GM12878 (cell line): ENCODE results near the gene C1orf21. TPM values are rescaled to one million over a fixed set of nuclear protein-coding genes. Genes with fewer than 3 reads are reported as not detected.

Experiments
- ATAC-seq: fragments of 200-7000 bp; cut with Tn5 transposase; 3 replicates; pipeline ENCODE4 v1.9.1; 2020; ENCODE audit warnings: mild to moderate bottlenecking, moderate library complexity
- BruUV-seq: library from RNA; stranded (reverse); fragments of 400-500 nt; replicated peaks from 2 replicates; lab custom pipeline; 2021; lab: Mats Ljungman, UMichigan
- CTCF ChIA-PET: fragments of 300-600 bp; sonication (Branson Sonifier 250); formaldehyde crosslinking; extraction: SDS; loops from one replicate; lab custom pipeline; 2021; ENCODE audit warnings: inconsistent platforms; lab: Yijun Ruan, JAX
- POLR2A ChIA-PET: fragments of 350-600 bp; formaldehyde crosslinking; extraction: SDS; loops from one replicate; lab custom pipeline; 2021; ENCODE audit warnings: inconsistent platforms; lab: Charles Lee
- RAD21 ChIA-PET: fragments of 300-600 bp; sonication (Branson Sonifier 250); formaldehyde crosslinking; loops from one replicate; lab custom pipeline; 2023; ENCODE audit warnings: antibody characterized with exemption; ENCODE audit not compliant: unreplicated experiment; lab: Charles Lee
- SMC1A ChIA-PET: fragments of 300-600 bp; sonication (Branson Sonifier 250); formaldehyde crosslinking; loops from one replicate; lab custom pipeline; 2023; ENCODE audit not compliant: unreplicated experiment, uncharacterized antibody; lab: Charles Lee
- DNase-seq: peaks from one replicate; pipeline ENCODE4 v3.0.0-alpha.2; 2011; ENCODE audit warnings: low read depth, low spot score
- FAIRE-seq: peaks from 3 replicates; lab custom pipeline; 2011; peaks lifted over from hg19 to GRCh38; lab: Jason Lieb, UNC
- H2AFZ ChIP-seq: 2 replicates; pipeline ENCODE4 v1.6.0; 2011; ENCODE audit warnings: low read depth, low read length, control low read depth; ENCODE audit not compliant: control insufficient read depth
- H3K27ac ChIP-seq: 2 replicates; pipeline ENCODE4 v1.5.1; 2011; ENCODE audit warnings: control low read depth; ENCODE audit not compliant: control insufficient read depth, insufficient read depth
- H3K27me3 ChIP-seq, 2 experiments: replicated peaks in 1 of 2; 2 replicates each; pipeline versions ENCODE4 v1.6.0 to v1.6.1; 2011; ENCODE audit warnings: low read length in 1 of 2; ENCODE audit not compliant: control insufficient read depth in 2 of 2, insufficient read depth in 2 of 2
- H3K36me3 ChIP-seq, 2 experiments: 2 replicates each; pipeline ENCODE4 v1.5.1; 2011; ENCODE audit warnings: low read length in 1 of 2; ENCODE audit not compliant: control insufficient read depth in 2 of 2, insufficient read depth in 2 of 2
- H3K4me1 ChIP-seq: 2 replicates; pipeline ENCODE4 v1.6.1; 2011; ENCODE audit warnings: mild to moderate bottlenecking, low read length, moderate library complexity, mixed read lengths; ENCODE audit not compliant: control insufficient read depth, insufficient read depth
- H3K4me2 ChIP-seq: 2 replicates; pipeline ENCODE4 v1.6.0; 2011; ENCODE audit warnings: control low read depth; ENCODE audit not compliant: control insufficient read depth, insufficient read depth
- H3K4me3 ChIP-seq: fragments of 200-600 bp; sonication (generic); 2 replicates; pipeline ENCODE4 v1.5.1; 2016
- H3K79me2 ChIP-seq: 2 replicates; pipeline ENCODE4 v1.6.0; 2011; ENCODE audit warnings: low read length; ENCODE audit not compliant: control insufficient read depth, insufficient read depth
- H3K9ac ChIP-seq: 2 replicates; pipeline ENCODE4 v1.8.0; 2011; ENCODE audit warnings: low read length, control low read depth, mixed read lengths; ENCODE audit not compliant: control insufficient read depth, insufficient read depth
- H3K9me3 ChIP-seq: replicated peaks from 3 replicates; pipeline ENCODE4 v1.5.1; 2011; ENCODE audit warnings: mild to moderate bottlenecking, low read length; ENCODE audit not compliant: control insufficient read depth, insufficient read depth
- H4K20me1 ChIP-seq: 2 replicates; pipeline ENCODE4 v1.6.0; 2011; ENCODE audit not compliant: control insufficient read depth, insufficient read depth
- BCL11A ChIP-seq: IDR thresholded peaks from 2 replicates; pipeline ENCODE4 v1.6.1; 2011; ENCODE audit warnings: low read depth, low read length
- CEBPB ChIP-seq, 2 experiments: fragments of 150-350 bp in 1 of 2; IDR thresholded peaks; 2 replicates each; pipeline ENCODE4 v1.6.1; 2012 to 2014; ENCODE audit warnings: low read depth in 2 of 2, low read length in 2 of 2, borderline replicate concordance in 1 of 2, inconsistent platforms in 1 of 2
- ESRRA ChIP-seq: IDR thresholded peaks from 2 replicates; pipeline ENCODE4 v1.6.1; 2012; ENCODE audit warnings: mild to moderate bottlenecking, low read length, improper control_type of control experiment
- HDAC6 ChIP-seq: fragments of 200-600 bp; sonication (generic); IDR thresholded peaks from one replicate; pipeline ENCODE4 v1.8.0; 2017; ENCODE audit warnings: antibody characterized with exemption; ENCODE audit not compliant: unreplicated experiment
- JUND ChIP-seq: IDR thresholded peaks from 2 replicates; pipeline ENCODE4 v1.6.1; 2012; ENCODE audit warnings: low read depth, mild to moderate bottlenecking, low read length, improper control_type of control experiment, moderate library complexity
- MEF2A ChIP-seq: IDR thresholded peaks from 2 replicates; pipeline ENCODE4 v1.6.1; 2011; ENCODE audit warnings: low read depth, mild to moderate bottlenecking, low read length, moderate library complexity; ENCODE audit not compliant: insufficient read depth
- MEF2B ChIP-seq: fragments of 450-650 bp; IDR thresholded peaks from 2 replicates; pipeline ENCODE4 v1.6.1; 2018; ENCODE audit warnings: mild to moderate bottlenecking, moderate library complexity; ENCODE audit not compliant: partially characterized antibody, poor library complexity, severe bottlenecking
- NFXL1 ChIP-seq: fragments of 450-650 bp; IDR thresholded peaks from 2 replicates; pipeline ENCODE4 v1.6.1; 2017; ENCODE audit warnings: antibody characterized with exemption, mild to moderate bottlenecking, borderline replicate concordance
- RAD21 ChIP-seq: IDR thresholded peaks from 2 replicates; pipeline ENCODE4 v1.6.1; 2011; ENCODE audit warnings: mild to moderate bottlenecking, low read depth, low read length, moderate library complexity; ENCODE audit not compliant: insufficient read depth
- RCOR1 ChIP-seq: conservative IDR thresholded peaks from 2 replicates; pipeline ENCODE4 v1.6.1; 2012; ENCODE audit warnings: low read depth, low read length, improper control_type of control experiment
- SMAD1 ChIP-seq: fragments of 450-650 bp; IDR thresholded peaks from 2 replicates; pipeline ENCODE4 v1.6.1; 2018; ENCODE audit warnings: mild to moderate bottlenecking, low read depth; ENCODE audit not compliant: partially characterized antibody
- SMARCA5 ChIP-seq: fragments of 450-650 bp; IDR thresholded peaks from 2 replicates; pipeline ENCODE4 v1.6.1; 2017; ENCODE audit warnings: mild to moderate bottlenecking
- SREBF1 ChIP-seq: IDR thresholded peaks from 2 replicates; pipeline ENCODE4 v1.6.1; 2012; ENCODE audit warnings: mild to moderate bottlenecking, low read length
- STAT3 ChIP-seq: IDR thresholded peaks from 2 replicates; pipeline ENCODE4 v1.6.1; 2011; ENCODE audit warnings: low read depth, low read length, improper control_type of control experiment
- WRNIP1 ChIP-seq: IDR thresholded peaks from 2 replicates; pipeline ENCODE4 v1.6.1; 2011; ENCODE audit warnings: low read depth, low read length, improper control_type of control experiment, borderline replicate concordance
- ZBTB33 ChIP-seq: fragments of 450-650 bp; IDR thresholded peaks from 2 replicates; pipeline ENCODE4 v1.6.1; 2017; ENCODE audit warnings: mild to moderate bottlenecking
- WGBS: methylation state at CpG from one replicate; pipeline ENCODE4 v1.1.6; 2016; ENCODE audit warnings: low lambda C conversion rate; ENCODE audit not compliant: insufficient replicate concordance, insufficient coverage; ENCODE audit errors: missing lambda C conversion rate; 5-methylcytosine and 5-hydroxymethylcytosine counted together
- in situ Hi-C: fragments of 300-500 bp; cut with MboI; formaldehyde crosslinking; loops from 9 replicates; pipeline ENCODE4 v1.14.3; 2018; ENCODE audit warnings: mixed read lengths
- intact Hi-C: fragments of 100-400 bp; cut with micrococcal nuclease; formaldehyde crosslinking; loops from one replicate; pipeline ENCODE4 v1.14.2; 2022; ENCODE audit not compliant: unreplicated experiment
- polyA plus RNA-seq, 11 experiments: library from polyadenylated mRNA; depleted of rRNA in 4 of 11; unstranded in 6 of 11; stranded (reverse) in 5 of 11; fragments of >200 nt; fragmentation: Nextera tagmentation in 4 of 11; fragmentation: Illumina TruSeq in 1 of 11; extraction: Ambion mirVana in 4 of 11; extraction: Trizol in 1 of 11; gene quantifications; 1 replicate in 1 of 11; 2 replicates in 10 of 11; pipeline versions ENCODE4 v1.2.1 to v1.2.3, GENCODE V29; 2011 to 2016; ENCODE audit warnings: inconsistent platforms in 2 of 11, missing spikeins in 2 of 11, low read depth in 1 of 11
- total RNA-seq, 4 experiments: library from RNA; depleted of rRNA in 3 of 4; stranded (reverse); fragments of >200 nt in 3 of 4; fragmentation: Illumina TruSeq in 1 of 4; extraction: Trizol in 1 of 4; gene quantifications; 2 replicates each; pipeline versions ENCODE4 v1.2.1 to v1.2.3, GENCODE V29; 2013 to 2021
- TF ChIP-seq, protein P1 (sequence below): fragments of 450-650 bp; IDR thresholded peaks from 2 replicates; pipeline ENCODE4 v1.6.1; 2017; ENCODE audit warnings: antibody characterized with exemption, mild to moderate bottlenecking, moderate library complexity
- TF ChIP-seq, protein P2 (sequence below): fragments of 450-650 bp; IDR thresholded peaks from 2 replicates; pipeline ENCODE4 v1.6.1; 2017; ENCODE audit warnings: borderline replicate concordance

Gene C1orf21
- total and polyA plus RNA-seq, 10 of the 15 experiments (the other 5 are each of a cell fraction or from before 2014, with no cell fraction given) = 0.03 to 1.6 (median 0.17) TPM; not detected in 3

DNA sequence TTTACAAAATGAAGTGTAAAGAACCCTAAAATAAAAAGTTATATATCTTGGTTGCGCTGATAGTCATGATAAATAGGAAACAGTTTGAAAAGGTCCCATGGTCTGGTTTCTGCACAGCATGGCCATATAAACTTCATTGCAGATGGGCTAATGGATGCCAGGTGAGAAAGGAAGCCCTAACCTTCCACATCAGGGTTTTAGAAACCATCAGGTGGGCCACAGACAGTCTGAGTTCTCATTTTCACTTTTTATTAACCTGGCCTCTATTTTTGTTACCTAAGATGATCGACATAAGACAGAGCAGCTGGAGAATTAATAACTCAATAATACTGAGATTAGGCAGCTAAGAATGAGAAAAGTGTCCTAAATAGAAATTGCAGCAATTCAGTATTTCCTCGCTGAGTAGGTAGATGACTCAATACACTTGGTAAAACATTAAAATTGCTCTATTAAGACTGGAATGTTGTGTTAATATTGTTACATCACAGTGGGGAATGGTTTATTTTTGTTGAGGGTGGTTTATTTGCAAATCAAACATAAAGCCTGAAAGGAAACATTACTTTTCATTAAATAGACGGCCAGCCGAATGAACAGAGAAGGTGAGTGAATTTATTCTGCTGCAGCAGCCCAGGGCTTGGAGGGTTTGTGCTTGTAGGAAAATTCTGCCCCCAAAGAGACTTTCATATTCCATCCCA, 21.1 kb downstream of the C1orf21 start:
- no peak for ATAC-seq
- no peak overlapping the region for H3K4me3 ChIP-seq
- no peak for TF ChIP-seq SMARCA5
- TF ChIP-seq ZBTB33 = no peak
- no peak for TF ChIP-seq CEBPB (IDR thresholded peaks at IDR 0.05; ENCODE audit: borderline replicate concordance in 1 of 2, low read depth in 2 of 2, low read length in 2 of 2)
- TF ChIP-seq STAT3 = no peak
- no peak for TF ChIP-seq SREBF1
- TF ChIP-seq, protein P1, sequence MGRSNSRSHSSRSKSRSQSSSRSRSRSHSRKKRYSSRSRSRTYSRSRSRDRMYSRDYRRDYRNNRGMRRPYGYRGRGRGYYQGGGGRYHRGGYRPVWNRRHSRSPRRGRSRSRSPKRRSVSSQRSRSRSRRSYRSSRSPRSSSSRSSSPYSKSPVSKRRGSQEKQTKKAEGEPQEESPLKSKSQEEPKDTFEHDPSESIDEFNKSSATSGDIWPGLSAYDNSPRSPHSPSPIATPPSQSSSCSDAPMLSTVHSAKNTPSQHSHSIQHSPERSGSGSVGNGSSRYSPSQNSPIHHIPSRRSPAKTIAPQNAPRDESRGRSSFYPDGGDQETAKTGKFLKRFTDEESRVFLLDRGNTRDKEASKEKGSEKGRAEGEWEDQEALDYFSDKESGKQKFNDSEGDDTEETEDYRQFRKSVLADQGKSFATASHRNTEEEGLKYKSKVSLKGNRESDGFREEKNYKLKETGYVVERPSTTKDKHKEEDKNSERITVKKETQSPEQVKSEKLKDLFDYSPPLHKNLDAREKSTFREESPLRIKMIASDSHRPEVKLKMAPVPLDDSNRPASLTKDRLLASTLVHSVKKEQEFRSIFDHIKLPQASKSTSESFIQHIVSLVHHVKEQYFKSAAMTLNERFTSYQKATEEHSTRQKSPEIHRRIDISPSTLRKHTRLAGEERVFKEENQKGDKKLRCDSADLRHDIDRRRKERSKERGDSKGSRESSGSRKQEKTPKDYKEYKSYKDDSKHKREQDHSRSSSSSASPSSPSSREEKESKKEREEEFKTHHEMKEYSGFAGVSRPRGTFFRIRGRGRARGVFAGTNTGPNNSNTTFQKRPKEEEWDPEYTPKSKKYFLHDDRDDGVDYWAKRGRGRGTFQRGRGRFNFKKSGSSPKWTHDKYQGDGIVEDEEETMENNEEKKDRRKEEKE = no peak
- no peak for TF ChIP-seq ESRRA
- no peak for TF ChIP-seq MEF2B
- no peak for TF ChIP-seq RAD21
- TF ChIP-seq WRNIP1 = no peak
- no peak for TF ChIP-seq MEF2A
- no peak for TF ChIP-seq JUND
- TF ChIP-seq RCOR1 = no peak
- no peak for TF ChIP-seq HDAC6
- no peak for TF ChIP-seq BCL11A
- TF ChIP-seq, protein P2, sequence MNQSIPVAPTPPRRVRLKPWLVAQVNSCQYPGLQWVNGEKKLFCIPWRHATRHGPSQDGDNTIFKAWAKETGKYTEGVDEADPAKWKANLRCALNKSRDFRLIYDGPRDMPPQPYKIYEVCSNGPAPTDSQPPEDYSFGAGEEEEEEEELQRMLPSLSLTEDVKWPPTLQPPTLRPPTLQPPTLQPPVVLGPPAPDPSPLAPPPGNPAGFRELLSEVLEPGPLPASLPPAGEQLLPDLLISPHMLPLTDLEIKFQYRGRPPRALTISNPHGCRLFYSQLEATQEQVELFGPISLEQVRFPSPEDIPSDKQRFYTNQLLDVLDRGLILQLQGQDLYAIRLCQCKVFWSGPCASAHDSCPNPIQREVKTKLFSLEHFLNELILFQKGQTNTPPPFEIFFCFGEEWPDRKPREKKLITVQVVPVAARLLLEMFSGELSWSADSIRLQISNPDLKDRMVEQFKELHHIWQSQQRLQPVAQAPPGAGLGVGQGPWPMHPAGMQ = no peak
- no peak for TF ChIP-seq SMAD1
- no peak for TF ChIP-seq NFXL1
- TF ChIP-seq, all 136 proteins: peak for 0
- POLR2A ChIA-PET = no interaction called here
- Histone ChIP-seq H3K4me1 (no peaks in the 10 kb centered on the region), H3K36me3 (no peaks in the 10 kb centered on the region), H4K20me1 (no peaks in the 10 kb centered on the region), H3K79me2 (no peaks in the 10 kb centered on the region), H2AFZ (no peak overlapping the region), H3K27me3 (no peaks in the 10 kb centered on the region; a peak in 1 of 4 replicates), H3K27ac (no peak overlapping the region), H3K9ac (no peak overlapping the region), H3K9me3 (no peaks in the 10 kb centered on the region), H3K4me2 (no peak overlapping the region)
- 64% methylated on average over 5 of the region's 5 CpGs for WGBS
- SMC1A ChIA-PET = no interaction called here
- CTCF ChIA-PET = interaction anchor here (0.9 kb wide), 1 partner anchor 8 kb away, joined by 4 read pairs; no protein-coding TSS in a partner anchor
- BruUV-seq = no TSS peak
- DNase-seq = no peak
- intact Hi-C loops = no loop called here
- FAIRE-seq = no peak
- RAD21 ChIA-PET = interaction anchor here (0.8 kb wide), 1 partner anchor 159 kb away, joined by 3 read pairs; no protein-coding TSS in a partner anchor
- in situ Hi-C loops = no loop called here
